Measurements from ENCODE around the gene PPP6R3.

Gene PPP6R3

DNA sequence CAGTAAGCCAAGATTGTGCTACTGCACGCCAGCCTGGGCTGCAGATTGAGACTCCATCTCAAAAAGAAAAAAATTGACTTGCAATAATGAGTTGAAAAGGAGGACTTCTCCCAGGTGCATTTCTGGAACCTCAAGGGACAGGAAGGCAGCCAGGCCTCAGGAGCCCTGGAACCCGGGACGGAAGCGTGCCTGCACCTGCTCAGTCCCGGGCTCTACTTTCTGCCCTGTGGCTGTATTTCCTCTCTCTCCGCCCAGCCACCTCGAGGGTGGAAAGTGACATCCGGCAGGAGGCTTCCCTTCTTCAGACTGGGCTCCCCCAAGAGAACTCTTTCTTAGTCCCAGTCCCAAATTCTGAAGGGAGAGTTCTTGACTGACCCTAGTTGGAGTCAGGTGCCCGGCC lies 203.6 kb downstream of the PPP6R3 start:
- no peaks in the 10 kb centered on the region for H3K36me3 Mint-ChIP-seq (ENCODE audit: low read depth)
- H3K4me3 Mint-ChIP-seq = no peak overlapping the region
- intact Hi-C loops (cut with micrococcal nuclease) = no loop called here
- H3K4me1 Mint-ChIP-seq (ENCODE audit: low read depth) = no peaks in the 10 kb centered on the region
- H3K9me3 Mint-ChIP-seq = no peaks in the 10 kb centered on the region
- no peak overlapping the region for H3K27ac Mint-ChIP-seq
- peaks cover 3% of the 10 kb centered on the region for H3K27me3 Mint-ChIP-seq

DNA sequence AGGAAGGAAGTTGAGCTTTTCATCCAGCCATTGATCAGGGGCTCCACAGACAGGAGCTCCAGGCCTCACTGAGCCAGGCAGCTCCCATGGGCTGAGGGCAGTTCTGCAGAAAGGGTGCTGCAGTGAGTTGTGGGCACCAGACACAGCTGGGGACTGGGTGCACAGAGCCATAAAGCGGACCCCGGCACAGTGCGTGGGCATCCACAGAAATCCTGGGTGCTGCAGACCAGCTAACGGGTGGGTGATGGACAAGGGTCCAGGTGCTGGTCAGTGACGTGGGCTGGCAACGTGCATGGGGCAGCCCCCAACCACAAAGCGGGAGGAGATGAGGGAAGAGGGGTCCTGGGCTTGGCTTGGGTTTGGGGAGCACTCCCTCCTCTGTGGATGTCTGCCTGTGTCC lies 204.4 kb downstream of the PPP6R3 start:
- peaks cover 3% of the 10 kb centered on the region for H3K27me3 Mint-ChIP-seq
- H3K36me3 Mint-ChIP-seq (ENCODE audit: low read depth) = no peaks in the 10 kb centered on the region
- no peak overlapping the region for H3K27ac Mint-ChIP-seq
- intact Hi-C loops (cut with micrococcal nuclease) = no loop called here
- no peaks in the 10 kb centered on the region for H3K4me1 Mint-ChIP-seq (ENCODE audit: low read depth)
- H3K9me3 Mint-ChIP-seq = no peaks in the 10 kb centered on the region
- H3K4me3 Mint-ChIP-seq = no peak overlapping the region

Data from dendritic cell treated with granulocyte-macrophage colony-stimulating factor and Interleukin-4, amounts not matched to agents 40 ng/mL and 50 ng/mL, for 4 days (primary cell).